IPS DF 6.9 (cell line): ENCODE results near the gene CAMTA1.

ENCODE experiments used
- DNase-seq: peaks from one replicate; pipeline ENCODE4 v3.0.0-alpha.2; 2013; ENCODE audit warnings: low read depth, low spot score
- H3K27ac ChIP-seq: one replicate; pipeline ENCODE4 v1.5.1; 2013; ENCODE audit warnings: low read length, control low read depth
- H3K27me3 ChIP-seq: 2 replicates; pipeline ENCODE4 v1.6.1; 2013; ENCODE audit warnings: mild to moderate bottlenecking, low read length; ENCODE audit not compliant: control insufficient read depth, insufficient read depth
- H3K36me3 ChIP-seq: 2 replicates; pipeline ENCODE4 v1.6.1; 2013; ENCODE audit warnings: low read length; ENCODE audit not compliant: control insufficient read depth, insufficient read depth
- H3K4me1 ChIP-seq: 2 replicates; pipeline ENCODE4 v1.6.1; 2013; ENCODE audit warnings: low read length; ENCODE audit not compliant: control insufficient read depth, insufficient read depth
- H3K4me3 ChIP-seq: 2 replicates; pipeline ENCODE4 v1.5.1; 2013; ENCODE audit warnings: mild to moderate bottlenecking, low read length
- H3K9me3 ChIP-seq: 2 replicates; pipeline ENCODE4 v1.6.1; 2013; ENCODE audit warnings: low read length, inconsistent platforms; ENCODE audit not compliant: control insufficient read depth, insufficient read depth
- WGBS: extraction: QIAGEN DNeasy Blood & Tissue Kit; methylation state at CpG from one replicate; pipeline ENCODE4 v1.1.7; 2013; ENCODE audit warnings: mixed read lengths, missing lambda C conversion rate; ENCODE audit not compliant: insufficient read length, insufficient coverage; 5-methylcytosine and 5-hydroxymethylcytosine counted together

The CAMTA1 gene

GRCh38 chr1:7560128-7560527 is 774.9 kb downstream of the CAMTA1 start:
- no peak overlapping the region for H3K27ac ChIP-seq

GRCh38 chr1:7560601-7561181 is 775.4 kb downstream of the CAMTA1 start:
- Histone ChIP-seq H3K4me1 (peaks cover 1% of the 10 kb centered on the region; the same call in 1 of the 2 replicates), H3K27ac (no peak overlapping the region), H3K27me3 (no peaks in the 10 kb centered on the region), H3K9me3 (no peaks in the 10 kb centered on the region), H3K4me3 (no peak overlapping the region), H3K36me3 (no peaks in the 10 kb centered on the region)
- no peak for DNase-seq
- no CpG with 5 or more reads among the region's 15 CpGs for WGBS

More at GRCh38 chr1:7560128-7560527, 774.9 kb downstream of the CAMTA1 start:
- H3K27me3 ChIP-seq = no peaks in the 10 kb centered on the region
- H3K4me1 ChIP-seq = peaks cover 1% of the 10 kb centered on the region; the same call in 1 of the 2 replicates
- H3K9me3 ChIP-seq = no peaks in the 10 kb centered on the region
- no peak for DNase-seq
- H3K4me3 ChIP-seq = no peak overlapping the region
- no CpG with 5 or more reads among the region's 4 CpGs for WGBS
- H3K36me3 ChIP-seq = no peaks in the 10 kb centered on the region

GRCh38 chr1:7561331-7561921 is 776.2 kb downstream of the CAMTA1 start:
- H3K4me3 ChIP-seq = no peak overlapping the region
- peaks cover 1% of the 10 kb centered on the region; the same call in 1 of the 2 replicates for H3K4me1 ChIP-seq
- no peaks in the 10 kb centered on the region for H3K9me3 ChIP-seq
- WGBS = no CpG with 5 or more reads among the region's 16 CpGs
- DNase-seq = peak; percentile 58
- no peaks in the 10 kb centered on the region for H3K36me3 ChIP-seq
- no peaks in the 10 kb centered on the region for H3K27me3 ChIP-seq
- H3K27ac ChIP-seq = no peak overlapping the region

- no peaks in the 10 kb centered on the region for H3K27me3 ChIP-seq
- H3K4me3 ChIP-seq = no peak overlapping the region
- no CpG with 5 or more reads among the region's 26 CpGs for WGBS
- DNase-seq = no peak
- peaks cover 1% of the 10 kb centered on the region; the same call in 1 of the 2 replicates for H3K4me1 ChIP-seq
- no peaks in the 10 kb centered on the region for H3K9me3 ChIP-seq
- no peak overlapping the region for H3K27ac ChIP-seq
- H3K36me3 ChIP-seq = no peaks in the 10 kb centered on the region
These were observed 776.9 kb downstream of the CAMTA1 start for GRCh38 chr1:7561936-7562728.

GRCh38 chr1:7562729-7563605 is 777.7 kb downstream of the CAMTA1 start:
- Histone ChIP-seq H3K4me3 (no peak overlapping the region), H3K27me3 (no peaks in the 10 kb centered on the region), H3K9me3 (no peaks in the 10 kb centered on the region), H3K4me1 (peaks cover 1% of the 10 kb centered on the region; the same call in 1 of the 2 replicates), H3K27ac (no peak overlapping the region), H3K36me3 (no peaks in the 10 kb centered on the region)
- no peak for DNase-seq
- WGBS = no CpG with 5 or more reads among the region's 21 CpGs

GRCh38 chr1:7564137-7564536 is 778.9 kb downstream of the CAMTA1 start:
- Histone ChIP-seq H3K27me3 (no peaks in the 10 kb centered on the region), H3K27ac (no peak overlapping the region), H3K36me3 (no peaks in the 10 kb centered on the region), H3K9me3 (no peaks in the 10 kb centered on the region), H3K4me3 (no peak overlapping the region), H3K4me1 (peaks cover 1% of the 10 kb centered on the region; the same call in 1 of the 2 replicates)
- no peak for DNase-seq
- WGBS = no CpG with 5 or more reads among the region's 12 CpGs

- H3K4me3 ChIP-seq = no peak overlapping the region
- no peaks in the 10 kb centered on the region for H3K36me3 ChIP-seq
- no peak overlapping the region for H3K27ac ChIP-seq
- H3K27me3 ChIP-seq = no peaks in the 10 kb centered on the region
- no CpG with 5 or more reads among the region's 10 CpGs for WGBS
- DNase-seq = no peak
- peaks cover 1% of the 10 kb centered on the region; the same call in 1 of the 2 replicates for H3K4me1 ChIP-seq
- H3K9me3 ChIP-seq = no peaks in the 10 kb centered on the region
These were observed 780.0 kb downstream of the CAMTA1 start for GRCh38 chr1:7565099-7565750.

- Histone ChIP-seq H3K36me3 (no peaks in the 10 kb centered on the region), H3K27ac (no peak overlapping the region), H3K9me3 (no peaks in the 10 kb centered on the region), H3K27me3 (no peaks in the 10 kb centered on the region), H3K4me1 (no peaks in the 10 kb centered on the region), H3K4me3 (no peak overlapping the region; the same call in 1 of the 2 replicates)
- no CpG with 5 or more reads among the region's 16 CpGs for WGBS
- DNase-seq = no peak
These were observed 781.4 kb downstream of the CAMTA1 start for GRCh38 chr1:7566417-7567375.

GRCh38 chr1:7567376-7567775 is 782.1 kb downstream of the CAMTA1 start:
- Histone ChIP-seq H3K36me3 (no peaks in the 10 kb centered on the region), H3K4me3 (no peak overlapping the region), H3K4me1 (no peaks in the 10 kb centered on the region), H3K27ac (no peak overlapping the region), H3K9me3 (no peaks in the 10 kb centered on the region), H3K27me3 (no peaks in the 10 kb centered on the region)
- WGBS = no CpG with 5 or more reads among the region's 3 CpGs
- no peak for DNase-seq
